HG03558 (cell line): ENCODE data around the gene KCNH1.
"Not testable (repeated sequence)": the region's sequence is repeated elsewhere in the genome, so short reads cannot be mapped to it uniquely, and the experiment has no call there.

Source experiments
- ATAC-seq: cut with Tn5 transposase; IDR thresholded peaks from one replicate; pipeline ENCODE4 v1.9.1; 2021; ENCODE audit warnings: moderate number of reproducible peaks; ENCODE audit not compliant: unreplicated experiment; ENCODE audit errors: extremely low read depth

KCNH1 gene

GRCh38 chr1:210663730-210664573 lies 470.0 kb downstream of the KCNH1 start:
- ATAC-seq: no peak

- ATAC-seq: no peak
Observed at GRCh38 chr1:210662291-210663050, 471.5 kb downstream of the KCNH1 start.

GRCh38 chr1:210661520-210661919 lies 472.4 kb downstream of the KCNH1 start:
- not testable (repeated sequence) for ATAC-seq

GRCh38 chr1:210657806-210658205 lies 476.1 kb downstream of the KCNH1 start:
- ATAC-seq: no peak

GRCh38 chr1:210655511-210655910 lies 478.4 kb downstream of the KCNH1 start:
- no peak for ATAC-seq

GRCh38 chr1:210654176-210654981 lies 479.6 kb downstream of the KCNH1 start:
- no peak for ATAC-seq

GRCh38 chr1:210653771-210654170 lies 480.2 kb downstream of the KCNH1 start:
- ATAC-seq: no peak

- no peak for ATAC-seq
Observed at GRCh38 chr1:210652329-210652954, 481.5 kb downstream of the KCNH1 start.

- no peak for ATAC-seq
Observed at GRCh38 chr1:210650403-210650802, 483.5 kb downstream of the KCNH1 start.

GRCh38 chr1:210648588-210649269 lies 485.2 kb downstream of the KCNH1 start:
- no peak for ATAC-seq

- ATAC-seq: no peak
Observed at GRCh38 chr1:210647406-210648333, 486.3 kb downstream of the KCNH1 start.

GRCh38 chr1:210646258-210646616 lies 487.7 kb downstream of the KCNH1 start:
- no peak for ATAC-seq

GRCh38 chr1:210645582-210646257 lies 488.2 kb downstream of the KCNH1 start:
- ATAC-seq: no peak

- ATAC-seq: no peak
Observed at GRCh38 chr1:210641582-210641981, 492.4 kb downstream of the KCNH1 start.

- ATAC-seq: no peak
Observed at GRCh38 chr1:210635108-210635507, 498.8 kb downstream of the KCNH1 start.

- ATAC-seq: no peak
Observed at GRCh38 chr1:210633636-210634035, 500.3 kb downstream of the KCNH1 start.

- no peak for ATAC-seq
Observed at GRCh38 chr1:210633140-210633539, 500.8 kb downstream of the KCNH1 start.

GRCh38 chr1:210631399-210631798 lies 502.5 kb downstream of the KCNH1 start:
- ATAC-seq: no peak
